Calu3 (cell line): ENCODE measurements around the gene RIN1. TPM values are rescaled to one million over a fixed set of nuclear protein-coding genes. Genes with fewer than 3 reads are reported as not detected.

ENCODE experiments used
- BruUV-seq: library from RNA; stranded (reverse); fragments of 400-500 nt; replicated peaks from 2 replicates; lab custom pipeline; 2021; lab: Mats Ljungman, UMichigan
- CTCF ChIA-PET: fragments of 300-600 bp; sonication (Branson Sonifier 250); formaldehyde crosslinking; loops from one replicate; lab custom pipeline; 2022; ENCODE audit warnings: antibody characterized with exemption; lab: Charles Lee
- DNase-seq: peaks from one replicate; pipeline ENCODE4 v3.0.0; 2022
- H3K27ac Mint-ChIP-seq: one replicate; pipeline ENCODE4 v1.8.0; 2022; ENCODE audit warnings: mixed read lengths; ENCODE audit not compliant: unreplicated experiment
- H3K27me3 Mint-ChIP-seq: one replicate; pipeline ENCODE4 v1.8.0; 2022; ENCODE audit warnings: mixed read lengths; ENCODE audit not compliant: unreplicated experiment
- H3K36me3 Mint-ChIP-seq: one replicate; pipeline ENCODE4 v1.8.0; 2022; ENCODE audit warnings: mild to moderate bottlenecking, moderate library complexity, mixed read lengths; ENCODE audit not compliant: insufficient read depth, unreplicated experiment
- H3K4me1 Mint-ChIP-seq: one replicate; pipeline ENCODE4 v1.8.0; 2022; ENCODE audit warnings: mild to moderate bottlenecking, low read depth, mixed read lengths; ENCODE audit not compliant: unreplicated experiment
- H3K4me3 Mint-ChIP-seq: one replicate; pipeline ENCODE4 v1.8.0; 2022; ENCODE audit warnings: mild to moderate bottlenecking, low read depth, moderate library complexity, mixed read lengths; ENCODE audit not compliant: unreplicated experiment
- H3K9me3 Mint-ChIP-seq: one replicate; pipeline ENCODE4 v1.8.0; 2022; ENCODE audit warnings: low read depth, mixed read lengths; ENCODE audit not compliant: unreplicated experiment
- CTCF ChIP-seq: fragments of 200-600 bp; IDR thresholded peaks from one replicate; pipeline ENCODE4 v1.8.0; 2022; ENCODE audit warnings: antibody characterized with exemption; ENCODE audit not compliant: unreplicated experiment
- intact Hi-C: fragments of 100-400 bp; cut with micrococcal nuclease; formaldehyde crosslinking; loops from one replicate; pipeline ENCODE4 v1.10.0; 2022; ENCODE audit not compliant: unreplicated experiment
- total RNA-seq: library from RNA; stranded (reverse); gene quantifications from 2 replicates; pipeline ENCODE4 v1.2.3, GENCODE V29; 2022

The RIN1 gene
- total RNA-seq, 1 experiment from 2014 or later = 17.6 TPM

GRCh38 chr11:66310324-66310723 is 25.9 kb downstream of the RIN1 start:
- no peak for TF ChIP-seq CTCF
- Mint-ChIP-seq H3K27me3 (peaks cover 41% of the 10 kb centered on the region), H3K27ac (no peak overlapping the region), H3K4me1 (peaks cover 9% of the 10 kb centered on the region), H3K9me3 (no peaks in the 10 kb centered on the region), H3K36me3 (peaks cover 24% of the 10 kb centered on the region), H3K4me3 (no peak overlapping the region)
- no peak for DNase-seq
- CTCF ChIA-PET = interaction anchor here (0.6 kb wide), 1 partner anchor 80 kb away, joined by 3 read pairs; no protein-coding TSS in a partner anchor
- no TSS peak for BruUV-seq
- intact Hi-C loops = loop anchor here (2.0 kb wide), 1 partner anchor 78 kb away; no protein-coding TSS in a partner anchor

- CTCF ChIA-PET = no interaction called here
- TF ChIP-seq CTCF = no peak
- no TSS peak for BruUV-seq
- no peaks in the 10 kb centered on the region for H3K9me3 Mint-ChIP-seq
- H3K4me3 Mint-ChIP-seq = no peak overlapping the region
- H3K36me3 Mint-ChIP-seq = peaks cover 19% of the 10 kb centered on the region
- H3K27me3 Mint-ChIP-seq = peaks cover 32% of the 10 kb centered on the region
- intact Hi-C loops = no loop called here
- no peak overlapping the region for H3K27ac Mint-ChIP-seq
- DNase-seq = no peak
- H3K4me1 Mint-ChIP-seq = peaks cover 9% of the 10 kb centered on the region
These were observed 26.8 kb downstream of the RIN1 start for GRCh38 chr11:66309475-66309874.

GRCh38 chr11:66302656-66303055 is 33.6 kb downstream of the RIN1 start:
- no peaks in the 10 kb centered on the region for H3K9me3 Mint-ChIP-seq
- no peaks in the 10 kb centered on the region for H3K4me1 Mint-ChIP-seq
- TF ChIP-seq CTCF = no peak
- BruUV-seq = no TSS peak
- DNase-seq = no peak
- peaks cover 10% of the 10 kb centered on the region for H3K27me3 Mint-ChIP-seq
- CTCF ChIA-PET = interaction anchor here (1.5 kb wide), 1 partner anchor 10 kb away, joined by 5 read pairs; no protein-coding TSS in a partner anchor
- intact Hi-C loops = no loop called here
- no peak overlapping the region for H3K27ac Mint-ChIP-seq
- H3K4me3 Mint-ChIP-seq = no peak overlapping the region
- H3K36me3 Mint-ChIP-seq = no peaks in the 10 kb centered on the region

DNA sequence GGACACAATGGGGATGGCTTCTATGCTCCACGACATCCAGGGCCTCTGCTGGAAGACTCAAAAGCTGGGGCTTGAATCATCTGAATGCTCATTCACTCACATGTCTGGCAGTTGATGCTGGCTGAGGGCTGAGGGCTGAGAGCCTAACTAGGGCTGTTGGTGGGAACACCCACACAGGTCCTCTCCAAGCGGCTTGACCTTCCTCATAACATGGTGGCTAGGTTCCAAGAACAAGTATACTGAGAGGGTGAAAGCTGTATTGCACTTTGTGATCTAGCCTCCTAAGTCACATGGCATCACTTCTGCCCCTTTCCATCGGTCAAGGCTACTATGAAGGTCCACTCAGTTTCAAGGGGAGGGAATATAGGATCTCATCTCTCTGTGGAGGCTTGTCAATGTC is 37.0 kb downstream of the RIN1 start:
- intact Hi-C loops = no loop called here
- Mint-ChIP-seq H3K9me3 (no peaks in the 10 kb centered on the region), H3K4me1 (no peaks in the 10 kb centered on the region), H3K27me3 (peaks cover 23% of the 10 kb centered on the region), H3K4me3 (no peak overlapping the region), H3K36me3 (no peaks in the 10 kb centered on the region), H3K27ac (no peak overlapping the region)
- DNase-seq = no peak
- CTCF ChIA-PET = interaction anchor here (0.6 kb wide), 1 partner anchor 31 kb away, joined by 9 read pairs; no protein-coding TSS in a partner anchor
- BruUV-seq = no TSS peak
- no peak for TF ChIP-seq CTCF
